Hepatocyte (in vitro differentiated cells): Measurements from ENCODE around the gene ATAD2B. TPM values are rescaled to one million over a fixed set of nuclear protein-coding genes. Genes with fewer than 3 reads are reported as not detected.

ENCODE experiments used
- DNase-seq: peaks from one replicate; pipeline ENCODE4 v3.0.0-alpha.2; 2016; ENCODE audit warnings: low spot score
- H2AFZ ChIP-seq: fragments of 200-600 bp; sonication (generic); 2 replicates; pipeline ENCODE4 v1.6.0; 2016; ENCODE audit warnings: antibody characterized with exemption, mild to moderate bottlenecking
- H3K27ac ChIP-seq: fragments of 200-600 bp; sonication (generic); 2 replicates; pipeline ENCODE4 v1.5.1; 2016; ENCODE audit warnings: mild to moderate bottlenecking
- H3K27me3 ChIP-seq: fragments of 200-600 bp; sonication (generic); 2 replicates; pipeline ENCODE4 v1.6.1; 2016
- H3K36me3 ChIP-seq: fragments of 200-600 bp; sonication (generic); replicated peaks from 2 replicates; pipeline ENCODE4 v1.5.1; 2016; ENCODE audit warnings: low read depth; ENCODE audit not compliant: insufficient read depth
- H3K4me1 ChIP-seq: fragments of 200-600 bp; sonication (generic); 2 replicates; pipeline ENCODE4 v1.5.1; 2016; ENCODE audit warnings: mild to moderate bottlenecking, moderate library complexity; ENCODE audit not compliant: insufficient read depth
- H3K4me2 ChIP-seq: fragments of 200-600 bp; sonication (generic); 2 replicates; pipeline ENCODE4 v1.6.0; 2016
- H3K4me3 ChIP-seq: fragments of 200-600 bp; sonication (generic); 2 replicates; pipeline ENCODE4 v1.5.1; 2016; ENCODE audit warnings: mild to moderate bottlenecking
- H3K79me2 ChIP-seq: fragments of 200-600 bp; sonication (generic); 2 replicates; pipeline ENCODE4 v1.6.0; 2017; ENCODE audit warnings: mild to moderate bottlenecking
- H3K9me2 ChIP-seq: fragments of 200-600 bp; sonication (generic); replicated peaks from 2 replicates; pipeline ENCODE4 v1.6.0; 2017; ENCODE audit warnings: mild to moderate bottlenecking; ENCODE audit not compliant: insufficient read depth
- H3K9me3 ChIP-seq: fragments of 200-600 bp; sonication (generic); 2 replicates; pipeline ENCODE4 v1.5.1; 2016; ENCODE audit warnings: low read depth, mild to moderate bottlenecking
- H4K20me1 ChIP-seq: fragments of 200-600 bp; sonication (generic); 2 replicates; pipeline ENCODE4 v1.6.0; 2016; ENCODE audit warnings: mild to moderate bottlenecking; ENCODE audit not compliant: insufficient read depth, poor library complexity, severe bottlenecking
- CTCF ChIP-seq: fragments of 200-600 bp; sonication (generic); IDR thresholded peaks from 2 replicates; pipeline ENCODE4 v1.5.1; 2016; ENCODE audit warnings: antibody characterized with exemption, mild to moderate bottlenecking; ENCODE audit not compliant: poor library complexity
- EZH2 ChIP-seq: fragments of 200-600 bp; sonication (generic); IDR thresholded peaks from 2 replicates; pipeline ENCODE4 v1.6.1; 2016; ENCODE audit warnings: antibody characterized with exemption, mild to moderate bottlenecking, borderline replicate concordance
- EZH2phosphoT487 ChIP-seq: fragments of 200-600 bp; sonication (generic); IDR thresholded peaks from one replicate; pipeline ENCODE4 v1.6.1; 2018; ENCODE audit warnings: antibody characterized with exemption, mild to moderate bottlenecking, low read depth, moderate library complexity; ENCODE audit not compliant: unreplicated experiment, severe bottlenecking
- WGBS: methylation state at CpG from one replicate; pipeline ENCODE4 v1.1.6; 2016; ENCODE audit warnings: low lambda C conversion rate; ENCODE audit errors: missing lambda C conversion rate; 5-methylcytosine and 5-hydroxymethylcytosine counted together
- polyA plus RNA-seq: library from polyadenylated mRNA; unstranded; fragments of >200 nt; fragmentation: Nextera tagmentation; extraction: Ambion mirVana; gene quantifications from 2 replicates; pipeline ENCODE4 v1.2.1, GENCODE V29; 2016
- total RNA-seq: library from RNA; depleted of rRNA; stranded (reverse); fragments of >200 nt; gene quantifications from 2 replicates; pipeline ENCODE4 v1.2.3, GENCODE V29; 2014

The ATAD2B gene
- total and polyA plus RNA-seq, 2 experiments from 2014 or later = 6.1 to 17.1 TPM

- no peaks in the 10 kb centered on the region for H4K20me1 ChIP-seq
- H3K27ac ChIP-seq = no peak overlapping the region
- no peak overlapping the region for H2AFZ ChIP-seq
- DNase-seq = no peak
- no peaks in the 10 kb centered on the region for H3K79me2 ChIP-seq
- H3K9me3 ChIP-seq = no peaks in the 10 kb centered on the region
- TF ChIP-seq CTCF (no peak), EZH2phosphoT487 (no peak), EZH2 (no peak)
- H3K4me3 ChIP-seq = no peak overlapping the region
- no peaks in the 10 kb centered on the region for H3K27me3 ChIP-seq
- H3K36me3 ChIP-seq = no peaks in the 10 kb centered on the region
- 93% methylated on average over 5 of the region's 5 CpGs for WGBS
- no peaks in the 10 kb centered on the region for H3K9me2 ChIP-seq
- H3K4me1 ChIP-seq = no peaks in the 10 kb centered on the region
- no peak overlapping the region for H3K4me2 ChIP-seq
These were observed 227.4 kb downstream of the ATAD2B start for GRCh38 chr2:23699580-23699925.

DNA sequence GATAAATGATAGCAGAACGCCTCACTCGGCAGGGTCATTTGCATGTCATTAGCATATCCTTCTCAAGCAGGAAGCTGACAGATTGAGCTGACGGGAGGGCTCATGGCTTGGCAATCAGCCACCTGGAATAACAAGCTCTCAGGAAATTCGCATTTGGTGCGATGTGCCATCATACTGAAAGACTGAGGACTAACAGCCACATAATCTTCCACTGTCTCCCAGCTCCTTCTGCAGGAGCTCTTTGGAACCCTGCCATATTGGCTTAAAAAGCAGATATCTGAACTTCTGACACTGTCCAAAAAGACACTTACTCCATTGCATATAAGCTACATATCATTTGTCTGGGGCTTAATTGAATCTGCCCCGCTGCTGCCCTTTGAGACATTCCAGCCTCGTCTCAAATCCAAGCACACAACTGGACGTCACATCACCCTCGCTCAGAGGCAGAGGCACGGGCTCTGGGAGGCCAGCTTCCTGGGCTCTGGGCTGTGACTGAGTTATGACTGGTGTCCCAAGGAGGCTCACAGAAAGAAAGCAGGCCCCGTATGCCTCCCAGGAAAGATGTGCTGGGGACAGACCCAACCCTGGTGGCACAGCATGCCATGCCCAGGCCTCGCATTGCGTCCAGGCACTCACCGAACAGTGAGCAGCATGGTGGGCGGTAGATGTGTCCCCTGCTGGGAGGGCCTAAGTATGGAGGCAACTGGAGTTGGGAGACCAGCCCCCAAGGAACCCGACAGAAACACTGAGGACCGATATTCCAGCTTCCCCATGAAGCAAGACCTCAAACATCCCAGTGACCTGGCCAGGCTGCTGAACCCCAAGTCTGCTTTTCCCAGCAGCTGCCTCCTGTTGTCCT lies 228.0 kb downstream of the ATAD2B start:
- WGBS = 84% methylated on average over 17 of the region's 17 CpGs
- Histone ChIP-seq H3K4me2 (no peak overlapping the region), H3K9me2 (no peaks in the 10 kb centered on the region), H3K79me2 (no peaks in the 10 kb centered on the region), H3K27ac (no peak overlapping the region), H2AFZ (no peak overlapping the region), H4K20me1 (no peaks in the 10 kb centered on the region), H3K4me3 (no peak overlapping the region), H3K27me3 (no peaks in the 10 kb centered on the region), H3K4me1 (no peaks in the 10 kb centered on the region), H3K9me3 (no peaks in the 10 kb centered on the region), H3K36me3 (no peaks in the 10 kb centered on the region)
- no peak for TF ChIP-seq CTCF
- no peak for TF ChIP-seq EZH2
- no peak for TF ChIP-seq EZH2phosphoT487
- DNase-seq = no peak

Other genes starting within 250 kb of the ATAD2B start
- gene UBXN2A, start 13.3 kb upstream of the ATAD2B start, total RNA-seq = 15.9 and 16.9 TPM in 2 replicates
- 11.7 and 16.4 TPM in 2 replicates for gene UBXN2A, start 13.3 kb upstream of the ATAD2B start, polyA plus RNA-seq
- not detected in 2 replicates for gene MFSD2B, start 83.0 kb upstream of the ATAD2B start, total RNA-seq
- 0.25 TPM in 1 of 2 replicates, not detected in the other for gene MFSD2B, start 83.0 kb upstream of the ATAD2B start, polyA plus RNA-seq
- 6.0 and 6.8 TPM in 2 replicates for gene WDCP, start 120.3 kb upstream of the ATAD2B start, total RNA-seq
- 1.4 and 2.4 TPM in 2 replicates for gene WDCP, start 120.3 kb upstream of the ATAD2B start, polyA plus RNA-seq
- gene FKBP1B, start 122.6 kb upstream of the ATAD2B start, total RNA-seq = 20.2 and 24.4 TPM in 2 replicates
- 36.3 and 37.2 TPM in 2 replicates for gene FKBP1B, start 122.6 kb upstream of the ATAD2B start, polyA plus RNA-seq
- 131 and 158 TPM in 2 replicates for gene SF3B6, start 149.2 kb upstream of the ATAD2B start, total RNA-seq
- gene SF3B6, start 149.2 kb upstream of the ATAD2B start, polyA plus RNA-seq = 170 and 174 TPM in 2 replicates
- 29.8 and 31.9 TPM in 2 replicates for gene TP53I3, start 157.7 kb upstream of the ATAD2B start, total RNA-seq
- 52.9 and 56.2 TPM in 2 replicates for gene TP53I3, start 157.7 kb upstream of the ATAD2B start, polyA plus RNA-seq
- 0.24 and 1.2 TPM in 2 replicates for gene PFN4, start 196.2 kb upstream of the ATAD2B start, total RNA-seq
- 0.75 and 1.7 TPM in 2 replicates for gene PFN4, start 196.2 kb upstream of the ATAD2B start, polyA plus RNA-seq
- 7.4 and 14.9 TPM in 2 replicates for gene FAM228B, start 196.3 kb upstream of the ATAD2B start, total RNA-seq
- gene FAM228B, start 196.3 kb upstream of the ATAD2B start, polyA plus RNA-seq = 12.5 and 20.7 TPM in 2 replicates
- 0.13 and 0.24 TPM in 2 replicates for gene FAM228A, start 247.9 kb upstream of the ATAD2B start, total RNA-seq
- gene FAM228A, start 247.9 kb upstream of the ATAD2B start, polyA plus RNA-seq = 0.86 TPM in 1 of 2 replicates, not detected in the other